Dendritic cell treated with granulocyte-macrophage colony-stimulating factor and Interleukin-4, amounts not matched to agents 40 ng/mL and 50 ng/mL, for 4 days (primary cell): ENCODE results near the gene PRPF6.

Source experiments
- H3K27ac Mint-ChIP-seq: one replicate; pipeline ENCODE4 v1.8.0; 2022; ENCODE audit warnings: mild to moderate bottlenecking, mixed read lengths
- H3K27me3 Mint-ChIP-seq: one replicate; pipeline ENCODE4 v1.8.0; 2022; ENCODE audit warnings: mild to moderate bottlenecking, mixed read lengths
- H3K36me3 Mint-ChIP-seq: one replicate; pipeline ENCODE4 v1.8.0; 2022; ENCODE audit warnings: low read depth, mixed read lengths
- H3K4me1 Mint-ChIP-seq: one replicate; pipeline ENCODE4 v1.8.0; 2022; ENCODE audit warnings: low read depth, mixed read lengths
- H3K4me3 Mint-ChIP-seq: one replicate; pipeline ENCODE4 v1.8.0; 2022; ENCODE audit warnings: mild to moderate bottlenecking, moderate library complexity, mixed read lengths
- H3K9me3 Mint-ChIP-seq: one replicate; pipeline ENCODE4 v1.8.0; 2022; ENCODE audit warnings: mixed read lengths
- intact Hi-C: fragments of 100-400 bp; cut with micrococcal nuclease; formaldehyde crosslinking; loops from one replicate; pipeline ENCODE4 v1.15.0; 2022

PRPF6 gene

GRCh38 chr20:64062596-64063388, 81.9 kb downstream of the PRPF6 start, which contains the start of gene TCEA2:
Gene TCEA2 (plus strand): TSS chr20:64063198. CDS start chr20:64063313, 115 bp downstream.
- Mint-ChIP-seq H3K27ac (peak within 1 kb of the TSS; percentile 90), H3K4me1 (peaks cover 55% of the 10 kb centered on the region), H3K4me3 (peak within 1 kb of the TSS; percentile 92), H3K9me3 (no peaks in the 10 kb centered on the region), H3K36me3 (peaks cover 13% of the 10 kb centered on the region), H3K27me3 (peaks cover 43% of the 10 kb centered on the region)
- intact Hi-C loops, result loop anchor here (2.0 kb wide), 1 partner anchor 82 kb away; the partner anchor contains the start of gene PRPF6

- intact Hi-C loops, result loop anchor here (2.0 kb wide), 1 partner anchor 83 kb away; the partner anchor contains the start of gene PRPF6
- Mint-ChIP-seq H3K36me3 (peaks cover 13% of the 10 kb centered on the region), H3K27me3 (peaks cover 44% of the 10 kb centered on the region), H3K4me1 (peaks cover 57% of the 10 kb centered on the region), H3K4me3 (peak overlapping the region; percentile 92), H3K9me3 (no peaks in the 10 kb centered on the region), H3K27ac (peak overlapping the region; percentile 90)
Observed at GRCh38 chr20:64063389-64064144, 82.6 kb downstream of the PRPF6 start.

GRCh38 chr20:64064145-64064698, 83.3 kb downstream of the PRPF6 start:
- intact Hi-C loops, result no loop called here
- Mint-ChIP-seq H3K27me3 (peaks cover 47% of the 10 kb centered on the region), H3K4me1 (peaks cover 57% of the 10 kb centered on the region), H3K9me3 (no peaks in the 10 kb centered on the region), H3K36me3 (peaks cover 13% of the 10 kb centered on the region), H3K4me3 (peak overlapping the region; percentile 92), H3K27ac (peak overlapping the region; percentile 90)

GRCh38 chr20:64065062-64065973, 84.4 kb downstream of the PRPF6 start:
- H3K27ac Mint-ChIP-seq, result peak overlapping the region; percentile 53
- peaks cover 40% of the 10 kb centered on the region for H3K27me3 Mint-ChIP-seq
- H3K9me3 Mint-ChIP-seq, result no peaks in the 10 kb centered on the region
- peaks cover 57% of the 10 kb centered on the region for H3K4me1 Mint-ChIP-seq
- H3K36me3 Mint-ChIP-seq, result peaks cover 13% of the 10 kb centered on the region
- H3K4me3 Mint-ChIP-seq, result no peak overlapping the region
- intact Hi-C loops, result no loop called here

GRCh38 chr20:64065974-64066343, 85.0 kb downstream of the PRPF6 start:
- H3K36me3 Mint-ChIP-seq, result peaks cover 13% of the 10 kb centered on the region
- intact Hi-C loops, result no loop called here
- H3K27me3 Mint-ChIP-seq, result peaks cover 38% of the 10 kb centered on the region
- peaks cover 62% of the 10 kb centered on the region for H3K4me1 Mint-ChIP-seq
- no peaks in the 10 kb centered on the region for H3K9me3 Mint-ChIP-seq
- H3K27ac Mint-ChIP-seq, result peak overlapping the region; percentile 53
- no peak overlapping the region for H3K4me3 Mint-ChIP-seq

GRCh38 chr20:64067005-64067632, 86.2 kb downstream of the PRPF6 start:
- peaks cover 70% of the 10 kb centered on the region for H3K4me1 Mint-ChIP-seq
- peaks cover 20% of the 10 kb centered on the region for H3K36me3 Mint-ChIP-seq
- peak overlapping the region; percentile 64 for H3K27ac Mint-ChIP-seq
- H3K4me3 Mint-ChIP-seq, result no peak overlapping the region
- H3K27me3 Mint-ChIP-seq, result peaks cover 38% of the 10 kb centered on the region
- H3K9me3 Mint-ChIP-seq, result no peaks in the 10 kb centered on the region
- intact Hi-C loops, result no loop called here

GRCh38 chr20:64067733-64068307, 86.9 kb downstream of the PRPF6 start:
- intact Hi-C loops, result no loop called here
- Mint-ChIP-seq H3K9me3 (no peaks in the 10 kb centered on the region), H3K36me3 (peaks cover 26% of the 10 kb centered on the region), H3K4me1 (peaks cover 68% of the 10 kb centered on the region), H3K4me3 (no peak overlapping the region), H3K27me3 (peaks cover 38% of the 10 kb centered on the region), H3K27ac (no peak overlapping the region)

GRCh38 chr20:64068386-64069208, 87.7 kb downstream of the PRPF6 start:
- H3K9me3 Mint-ChIP-seq, result no peaks in the 10 kb centered on the region
- no peak overlapping the region for H3K27ac Mint-ChIP-seq
- peaks cover 38% of the 10 kb centered on the region for H3K27me3 Mint-ChIP-seq
- intact Hi-C loops, result no loop called here
- peaks cover 73% of the 10 kb centered on the region for H3K4me1 Mint-ChIP-seq
- peaks cover 27% of the 10 kb centered on the region for H3K36me3 Mint-ChIP-seq
- H3K4me3 Mint-ChIP-seq, result no peak overlapping the region

- Mint-ChIP-seq H3K9me3 (no peaks in the 10 kb centered on the region), H3K4me1 (peaks cover 73% of the 10 kb centered on the region), H3K4me3 (no peak overlapping the region), H3K27ac (no peak overlapping the region), H3K36me3 (peaks cover 28% of the 10 kb centered on the region), H3K27me3 (peaks cover 34% of the 10 kb centered on the region)
- intact Hi-C loops, result no loop called here
Observed at GRCh38 chr20:64069209-64069613, 88.3 kb downstream of the PRPF6 start.

- Mint-ChIP-seq H3K4me1 (peaks cover 73% of the 10 kb centered on the region), H3K27ac (no peak overlapping the region), H3K4me3 (no peak overlapping the region), H3K27me3 (peaks cover 28% of the 10 kb centered on the region), H3K9me3 (no peaks in the 10 kb centered on the region), H3K36me3 (peaks cover 34% of the 10 kb centered on the region)
- intact Hi-C loops, result no loop called here
Observed at GRCh38 chr20:64069614-64070243, 88.8 kb downstream of the PRPF6 start.

GRCh38 chr20:64070244-64070993, 89.5 kb downstream of the PRPF6 start:
- H3K36me3 Mint-ChIP-seq, result peaks cover 40% of the 10 kb centered on the region
- H3K4me1 Mint-ChIP-seq, result peaks cover 73% of the 10 kb centered on the region
- peaks cover 24% of the 10 kb centered on the region for H3K27me3 Mint-ChIP-seq
- H3K27ac Mint-ChIP-seq, result peak overlapping the region; percentile 14
- H3K9me3 Mint-ChIP-seq, result no peaks in the 10 kb centered on the region
- no peak overlapping the region for H3K4me3 Mint-ChIP-seq
- intact Hi-C loops, result no loop called here
